Activated T-helper 2 cell treated with anti-CD3 and anti-CD28 coated beads, Interferon-gamma antibody, Interleukin-2, Interleukin-4, amounts not matched to agents 10 μg/mL and 5 μg/mL and 100 μg/mL, durations not matched to agents 14 hours and 24 hours and 36 hours (primary cell): Measurements from ENCODE around the gene ANKLE1. TPM values are rescaled to one million over a fixed set of nuclear protein-coding genes. Genes with fewer than 3 reads are reported as not detected.
A peak's percentile ranks its signal among the peaks of the same experiment; 100 is the strongest.

Source experiments
- DNase-seq: peaks from one replicate; pipeline ENCODE4 v3.0.0; 2021; ENCODE audit warnings: low spot score
- H3K27ac Mint-ChIP-seq: one replicate; pipeline ENCODE4 v1.8.0; 2021; ENCODE audit warnings: mixed read lengths
- H3K27me3 Mint-ChIP-seq: one replicate; pipeline ENCODE4 v1.8.0; 2021; ENCODE audit warnings: low read depth, mixed read lengths
- H3K36me3 Mint-ChIP-seq: one replicate; pipeline ENCODE4 v1.8.0; 2021; ENCODE audit warnings: low read depth, mixed read lengths
- H3K4me1 Mint-ChIP-seq: one replicate; pipeline ENCODE4 v1.8.0; 2021; ENCODE audit warnings: low read depth, mixed read lengths
- H3K4me3 Mint-ChIP-seq: one replicate; pipeline ENCODE4 v1.8.0; 2021; ENCODE audit warnings: low read depth, mild to moderate bottlenecking, moderate library complexity, mixed read lengths
- H3K9me3 Mint-ChIP-seq: one replicate; pipeline ENCODE4 v1.8.0; 2021; ENCODE audit warnings: mixed read lengths
- intact Hi-C: fragments of 100-400 bp; cut with micrococcal nuclease; formaldehyde crosslinking; loops from one replicate; pipeline ENCODE4 v1.15.1; 2023
- total RNA-seq: library from RNA; stranded (reverse); gene quantifications from 2 replicates; pipeline ENCODE4 v1.2.3, GENCODE V29; 2022

ANKLE1 gene
- total RNA-seq, 1 donor from 2014 or later, result 20.4 TPM

GRCh38 chr19:17309965-17310461, 28.3 kb downstream of the ANKLE1 start:
- Mint-ChIP-seq H3K27me3 (no peaks in the 10 kb centered on the region), H3K27ac (peak overlapping the region; percentile 95), H3K4me3 (peak overlapping the region; percentile 98), H3K36me3 (peaks cover 20% of the 10 kb centered on the region), H3K9me3 (no peaks in the 10 kb centered on the region), H3K4me1 (peaks cover 26% of the 10 kb centered on the region)
- DNase-seq, result no peak
- intact Hi-C loops, result loop anchor here (1.0 to 5.0 kb wide), 4 partner anchors 18 to 97 kb away; partner anchors contain the start of genes BST2, GTPBP3 and OCEL1

GRCh38 chr19:17311455-17312188, 29.9 kb downstream of the ANKLE1 start:
- Mint-ChIP-seq H3K4me3 (peak overlapping the region; percentile 66), H3K9me3 (no peaks in the 10 kb centered on the region), H3K27ac (peak overlapping the region; percentile 59), H3K27me3 (no peaks in the 10 kb centered on the region), H3K4me1 (peaks cover 24% of the 10 kb centered on the region), H3K36me3 (peaks cover 30% of the 10 kb centered on the region)
- intact Hi-C loops, result no loop called here
- DNase-seq, result no peak

- no peaks in the 10 kb centered on the region for H3K9me3 Mint-ChIP-seq
- no peaks in the 10 kb centered on the region for H3K27me3 Mint-ChIP-seq
- intact Hi-C loops, result no loop called here
- H3K36me3 Mint-ChIP-seq, result peaks cover 35% of the 10 kb centered on the region
- H3K4me1 Mint-ChIP-seq, result peaks cover 23% of the 10 kb centered on the region
- no peak overlapping the region for H3K27ac Mint-ChIP-seq
- no peak overlapping the region for H3K4me3 Mint-ChIP-seq
- no peak for DNase-seq
These were observed 30.8 kb downstream of the ANKLE1 start for GRCh38 chr19:17312189-17313113.

- no peak for DNase-seq
- Mint-ChIP-seq H3K27me3 (no peaks in the 10 kb centered on the region), H3K4me3 (no peak overlapping the region), H3K9me3 (no peaks in the 10 kb centered on the region), H3K36me3 (peaks cover 36% of the 10 kb centered on the region), H3K4me1 (peaks cover 16% of the 10 kb centered on the region), H3K27ac (no peak overlapping the region)
- intact Hi-C loops, result no loop called here
These were observed 32.4 kb downstream of the ANKLE1 start for GRCh38 chr19:17314007-17314593.

- Mint-ChIP-seq H3K9me3 (no peaks in the 10 kb centered on the region), H3K4me1 (peaks cover 3% of the 10 kb centered on the region), H3K4me3 (no peak overlapping the region), H3K27ac (no peak overlapping the region), H3K27me3 (no peaks in the 10 kb centered on the region), H3K36me3 (peaks cover 43% of the 10 kb centered on the region)
- DNase-seq, result no peak
- intact Hi-C loops, result no loop called here
These were observed 37.3 kb downstream of the ANKLE1 start for GRCh38 chr19:17318966-17319365.

- intact Hi-C loops, result no loop called here
- no peaks in the 10 kb centered on the region for H3K27me3 Mint-ChIP-seq
- no peaks in the 10 kb centered on the region for H3K9me3 Mint-ChIP-seq
- H3K36me3 Mint-ChIP-seq, result peaks cover 38% of the 10 kb centered on the region
- peaks cover 3% of the 10 kb centered on the region for H3K4me1 Mint-ChIP-seq
- no peak overlapping the region for H3K4me3 Mint-ChIP-seq
- no peak for DNase-seq
- H3K27ac Mint-ChIP-seq, result no peak overlapping the region
These were observed 38.0 kb downstream of the ANKLE1 start for GRCh38 chr19:17319473-17320238.

- no peak for DNase-seq
- Mint-ChIP-seq H3K4me3 (no peak overlapping the region), H3K27ac (no peak overlapping the region), H3K9me3 (no peaks in the 10 kb centered on the region), H3K4me1 (peaks cover 3% of the 10 kb centered on the region), H3K36me3 (peaks cover 37% of the 10 kb centered on the region), H3K27me3 (no peaks in the 10 kb centered on the region)
- intact Hi-C loops, result no loop called here
These were observed 38.7 kb downstream of the ANKLE1 start for GRCh38 chr19:17320435-17320834.

- no peaks in the 10 kb centered on the region for H3K9me3 Mint-ChIP-seq
- DNase-seq, result no peak
- no peak overlapping the region for H3K27ac Mint-ChIP-seq
- H3K4me3 Mint-ChIP-seq, result no peak overlapping the region
- intact Hi-C loops, result no loop called here
- no peaks in the 10 kb centered on the region for H3K4me1 Mint-ChIP-seq
- peaks cover 26% of the 10 kb centered on the region for H3K36me3 Mint-ChIP-seq
- H3K27me3 Mint-ChIP-seq, result no peaks in the 10 kb centered on the region
These were observed 40.2 kb downstream of the ANKLE1 start for GRCh38 chr19:17321655-17322489.

GRCh38 chr19:17322854-17323253, 41.2 kb downstream of the ANKLE1 start:
- Mint-ChIP-seq H3K4me1 (no peaks in the 10 kb centered on the region), H3K36me3 (peaks cover 22% of the 10 kb centered on the region), H3K9me3 (no peaks in the 10 kb centered on the region), H3K4me3 (no peak overlapping the region), H3K27ac (no peak overlapping the region), H3K27me3 (no peaks in the 10 kb centered on the region)
- DNase-seq, result no peak
- intact Hi-C loops, result no loop called here

GRCh38 chr19:17323300-17323963, 41.7 kb downstream of the ANKLE1 start:
- Mint-ChIP-seq H3K27me3 (no peaks in the 10 kb centered on the region), H3K4me3 (no peak overlapping the region), H3K4me1 (no peaks in the 10 kb centered on the region), H3K36me3 (peaks cover 20% of the 10 kb centered on the region), H3K9me3 (no peaks in the 10 kb centered on the region), H3K27ac (no peak overlapping the region)
- DNase-seq, result no peak
- intact Hi-C loops, result no loop called here

GRCh38 chr19:17323964-17324332, 42.2 kb downstream of the ANKLE1 start:
- Mint-ChIP-seq H3K9me3 (no peaks in the 10 kb centered on the region), H3K36me3 (peaks cover 20% of the 10 kb centered on the region), H3K27ac (no peak overlapping the region), H3K4me3 (no peak overlapping the region), H3K4me1 (no peaks in the 10 kb centered on the region), H3K27me3 (no peaks in the 10 kb centered on the region)
- no peak for DNase-seq
- intact Hi-C loops, result no loop called here
